ENCODE data around the gene LMAN2L. TPM values are rescaled to one million over a fixed set of nuclear protein-coding genes. Genes with fewer than 3 reads are reported as not detected.

The LMAN2L gene
- total RNA-seq, 1 donor from 2014 or later: 19.2 TPM

- Mint-ChIP-seq H3K4me1 (ENCODE audit: unreplicated experiment) (peaks cover 2% of the 10 kb centered on the region), H3K4me3 (ENCODE audit: unreplicated experiment) (no peak overlapping the region), H3K9me3 (ENCODE audit: unreplicated experiment) (no peaks in the 10 kb centered on the region), H3K27ac (ENCODE audit: unreplicated experiment) (no peak overlapping the region), H3K27me3 (ENCODE audit: unreplicated experiment) (no peaks in the 10 kb centered on the region), H3K36me3 (ENCODE audit: unreplicated experiment) (no peaks in the 10 kb centered on the region)
- no peak for DNase-seq (ENCODE audit: extremely low spot score, unreplicated experiment)
- no peak for TF ChIP-seq CTCF (IDR thresholded peaks at IDR 0.05)
Measured at GRCh38 chr2:96690306-96691021, 49.4 kb downstream of the LMAN2L start.

- Mint-ChIP-seq H3K27ac (ENCODE audit: unreplicated experiment) (no peak overlapping the region), H3K27me3 (ENCODE audit: unreplicated experiment) (peaks cover 4% of the 10 kb centered on the region), H3K36me3 (ENCODE audit: unreplicated experiment) (no peaks in the 10 kb centered on the region), H3K4me3 (ENCODE audit: unreplicated experiment) (no peak overlapping the region), H3K9me3 (ENCODE audit: unreplicated experiment) (no peaks in the 10 kb centered on the region), H3K4me1 (ENCODE audit: unreplicated experiment) (peaks cover 4% of the 10 kb centered on the region)
- TF ChIP-seq CTCF (IDR thresholded peaks at IDR 0.05): no peak
- no peak for DNase-seq (ENCODE audit: extremely low spot score, unreplicated experiment)
Measured at GRCh38 chr2:96689431-96689991, 50.4 kb downstream of the LMAN2L start.

- Mint-ChIP-seq H3K27ac (ENCODE audit: unreplicated experiment) (no peak overlapping the region), H3K27me3 (ENCODE audit: unreplicated experiment) (peaks cover 7% of the 10 kb centered on the region), H3K4me3 (ENCODE audit: unreplicated experiment) (no peak overlapping the region), H3K36me3 (ENCODE audit: unreplicated experiment) (no peaks in the 10 kb centered on the region), H3K9me3 (ENCODE audit: unreplicated experiment) (no peaks in the 10 kb centered on the region), H3K4me1 (ENCODE audit: unreplicated experiment) (peaks cover 4% of the 10 kb centered on the region)
- DNase-seq (ENCODE audit: extremely low spot score, unreplicated experiment): no peak
- TF ChIP-seq CTCF (IDR thresholded peaks at IDR 0.05): no peak
Measured at GRCh38 chr2:96688649-96689430, 51.0 kb downstream of the LMAN2L start.

GRCh38 chr2:96687711-96688640, 51.9 kb downstream of the LMAN2L start:
- no peak for TF ChIP-seq CTCF (IDR thresholded peaks at IDR 0.05)
- no peak overlapping the region for H3K27ac Mint-ChIP-seq (ENCODE audit: unreplicated experiment)
- no peaks in the 10 kb centered on the region for H3K36me3 Mint-ChIP-seq (ENCODE audit: unreplicated experiment)
- H3K9me3 Mint-ChIP-seq (ENCODE audit: unreplicated experiment): no peaks in the 10 kb centered on the region
- H3K4me3 Mint-ChIP-seq (ENCODE audit: unreplicated experiment): no peak overlapping the region
- no peak for DNase-seq (ENCODE audit: extremely low spot score, unreplicated experiment)
- H3K4me1 Mint-ChIP-seq (ENCODE audit: unreplicated experiment): peaks cover 4% of the 10 kb centered on the region
- peaks cover 9% of the 10 kb centered on the region for H3K27me3 Mint-ChIP-seq (ENCODE audit: unreplicated experiment)

All from osteocyte (in vitro differentiated cells).